Measurements from ENCODE around the gene TRIM71.

DNA sequence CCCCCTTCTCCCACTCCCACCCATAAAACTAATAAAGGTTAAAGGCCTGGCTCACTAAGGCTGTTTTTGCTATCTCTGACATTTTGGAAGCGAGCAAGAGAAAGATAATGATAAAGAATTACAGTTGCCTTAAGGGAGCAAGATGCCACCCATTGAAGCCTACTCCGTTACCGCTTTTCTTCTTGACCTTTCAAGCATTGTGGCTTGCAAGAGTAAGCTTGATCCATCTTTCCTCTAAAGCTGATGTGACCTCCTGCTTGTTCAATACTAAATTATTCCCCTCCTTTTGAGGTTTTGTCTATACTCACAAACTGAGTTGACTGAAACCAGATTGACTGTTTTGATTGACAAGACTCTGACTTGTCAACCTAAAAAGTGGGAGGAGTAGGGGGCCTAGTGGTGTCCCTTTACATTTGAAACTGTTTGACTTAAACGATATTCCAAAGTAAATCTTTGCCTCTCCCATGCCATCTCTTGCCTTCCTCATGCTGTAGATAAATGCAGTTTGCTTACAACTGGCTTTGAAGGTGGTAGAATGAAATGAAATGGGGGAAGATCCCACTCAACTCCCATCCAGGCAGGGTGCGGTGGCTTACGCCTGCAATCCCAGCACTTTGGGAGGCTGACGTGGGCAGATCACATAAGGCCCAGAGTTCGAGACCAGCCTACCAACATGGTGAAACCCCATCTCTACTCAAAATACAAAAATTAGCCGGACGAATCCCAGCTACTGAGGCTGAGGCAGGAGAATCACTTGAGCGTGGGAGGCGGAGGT lies 8.0 kb downstream of the TRIM71 start:
- TF ChIP-seq TAF1 (IDR thresholded peaks at IDR 0.05; ENCODE audit: low read depth, low read length) (no peak), POLR2AphosphoS5 (IDR thresholded peaks at IDR 0.05; ENCODE audit: low read depth, low read length) (no peak), POLR2A (IDR thresholded peaks at IDR 0.05; ENCODE audit: low read depth, low read length) (no peak), SPI1 (IDR thresholded peaks at IDR 0.05; ENCODE audit: low read depth, low read length) (no peak), POU2F2 (IDR thresholded peaks at IDR 0.05; ENCODE audit: low read depth, low read length) (no peak), PAX5 (IDR thresholded peaks at IDR 0.05; ENCODE audit: insufficient read depth, low read length, severe bottlenecking) (no peak)
